Measurements from ENCODE around the gene SLC46A3.

Gene SLC46A3

DNA sequence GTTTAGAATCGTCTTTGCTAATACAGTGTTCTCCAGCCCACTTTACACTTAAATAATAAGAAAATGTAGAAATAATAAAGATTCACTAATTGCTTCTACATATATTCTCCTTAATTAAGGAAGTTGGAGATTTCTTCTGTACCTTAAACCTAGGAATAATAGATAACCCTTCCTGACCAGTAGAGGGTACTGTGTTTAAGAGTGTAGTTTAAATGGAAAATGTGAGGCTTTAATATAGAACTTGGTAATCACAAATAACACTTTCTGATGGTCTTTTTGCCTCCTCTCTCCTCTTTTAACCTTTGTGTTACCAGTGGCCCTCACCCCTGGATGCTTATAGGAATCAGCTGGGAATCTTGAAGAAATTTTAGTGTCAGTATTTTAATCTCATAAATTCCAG is 39.1 kb downstream of the SLC46A3 start:
- DNase-seq (ENCODE audit: low read depth, low spot score) = no peak
- ChIA-PET POLR2A (interaction anchor here (1.3 kb wide), 1 partner anchor 117 kb away, joined by 3 read pairs; no protein-coding TSS in a partner anchor), CTCF (interaction anchor here (0.8 to 12.1 kb wide), 10 partner anchors 9 to 139 kb away, joined by 3 to 203 read pairs (median 3); no protein-coding TSS in a partner anchor)
- no peak overlapping the region for H3K4me3 ChIP-seq (ENCODE audit: low read depth, low read length)
- peak; percentile 31 for TF ChIP-seq CTCF (IDR thresholded peaks at IDR 0.05; ENCODE audit: insufficient read depth, low read length, missing control alignments)

DNA sequence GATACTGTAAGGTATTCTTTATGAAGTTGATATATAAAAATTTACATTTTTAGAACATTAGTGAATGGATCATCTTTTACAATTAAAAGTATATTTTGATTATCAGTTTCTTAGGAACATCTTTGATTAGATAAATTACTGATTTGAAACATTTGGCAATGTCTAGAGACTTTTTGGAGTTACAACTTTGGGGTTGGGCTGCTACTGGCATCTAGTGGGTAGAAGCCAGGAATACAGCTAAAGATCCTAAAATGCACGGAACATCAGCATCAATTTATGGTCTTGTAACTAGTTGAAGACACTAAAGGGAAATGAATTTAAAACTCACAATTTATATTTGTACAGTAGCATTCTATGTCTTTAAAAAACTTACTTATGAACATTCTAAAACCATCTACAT is 40.0 kb downstream of the SLC46A3 start:
- ChIA-PET CTCF (interaction anchor here (0.9 to 12.1 kb wide), 4 partner anchors 8 to 117 kb away, joined by 3 to 203 read pairs (median 6); no protein-coding TSS in a partner anchor), POLR2A (interaction anchor here (1.3 kb wide), 1 partner anchor 118 kb away, joined by 3 read pairs; no protein-coding TSS in a partner anchor)
- no peak for TF ChIP-seq CTCF (IDR thresholded peaks at IDR 0.05; ENCODE audit: insufficient read depth, low read length, missing control alignments)
- H3K4me3 ChIP-seq (ENCODE audit: low read depth, low read length) = no peak overlapping the region
- no peak for DNase-seq (ENCODE audit: low read depth, low spot score)

GRCh38 chr13:28671126-28671792 is 47.5 kb downstream of the SLC46A3 start:
- no peak for TF ChIP-seq CTCF (IDR thresholded peaks at IDR 0.05; ENCODE audit: insufficient read depth, low read length, missing control alignments)
- CTCF ChIA-PET = interaction anchor here (1.4 to 12.1 kb wide), 2 partner anchors 8 to 124 kb away, joined by 7 to 203 read pairs; no protein-coding TSS in a partner anchor
- no peak for DNase-seq (ENCODE audit: low read depth, low spot score)
- POLR2A ChIA-PET = no interaction called here
- no peak overlapping the region for H3K4me3 ChIP-seq (ENCODE audit: low read depth, low read length)

DNA sequence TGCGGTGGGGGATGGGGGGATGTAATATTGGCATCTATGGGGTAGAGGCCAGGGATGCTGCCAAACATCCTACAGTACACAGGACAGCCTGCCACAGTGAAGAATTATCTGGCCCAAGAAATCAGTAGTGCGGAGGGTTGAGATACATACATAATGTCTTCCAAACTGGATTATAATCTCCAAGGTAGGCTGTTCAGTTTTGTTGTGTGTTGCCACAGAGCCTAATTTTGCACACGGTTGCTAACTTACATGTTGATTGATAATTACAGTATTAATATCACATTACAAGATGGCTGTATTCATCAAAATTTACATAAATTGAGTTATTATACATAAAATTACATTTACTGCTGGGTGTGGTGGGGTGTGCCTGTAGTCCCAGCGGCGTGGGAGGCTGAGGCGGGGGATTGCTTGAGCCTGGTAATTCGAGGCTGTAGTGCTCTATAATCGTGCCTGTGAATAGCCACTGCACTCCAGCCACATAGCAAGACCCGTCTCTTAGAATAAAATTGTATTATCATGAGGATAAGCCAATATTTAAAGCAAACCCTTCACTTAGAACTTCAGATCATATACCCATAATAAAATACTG is 51.8 kb downstream of the SLC46A3 start:
- ChIA-PET CTCF (interaction anchor here (1.2 kb wide), 1 partner anchor 12 kb away, joined by 3 read pairs; no protein-coding TSS in a partner anchor), POLR2A (no interaction called here)
- no peak overlapping the region for H3K4me3 ChIP-seq (ENCODE audit: low read depth, low read length)
- no peak for DNase-seq (ENCODE audit: low read depth, low spot score)
- TF ChIP-seq CTCF (IDR thresholded peaks at IDR 0.05; ENCODE audit: insufficient read depth, low read length, missing control alignments) = no peak

GRCh38 chr13:28659621-28659970 is 59.2 kb downstream of the SLC46A3 start:
- ChIA-PET CTCF (interaction anchor here (1.1 to 4.9 kb wide), 7 partner anchors 21 to 359 kb away, joined by 3 to 24 read pairs (median 4); no protein-coding TSS in a partner anchor), POLR2A (interaction anchor here (1.1 to 1.5 kb wide), 2 partner anchors 38 to 102 kb away, joined by 3 to 4 read pairs; no protein-coding TSS in a partner anchor)
- DNase-seq (ENCODE audit: low read depth, low spot score) = no peak
- peak overlapping the region; percentile 97 for H3K4me3 ChIP-seq (ENCODE audit: low read depth, low read length)
- no peak for TF ChIP-seq CTCF (IDR thresholded peaks at IDR 0.05; ENCODE audit: insufficient read depth, low read length, missing control alignments)
